Medulla oblongata (tissue), 1 donor: Measurements from ENCODE around the gene SYNDIG1L.

Source experiments
- DNase-seq: peaks from one replicate; pipeline ENCODE4 v3.0.0-alpha.2; 2015; ENCODE audit errors: extremely low spot score

The SYNDIG1L gene

DNA sequence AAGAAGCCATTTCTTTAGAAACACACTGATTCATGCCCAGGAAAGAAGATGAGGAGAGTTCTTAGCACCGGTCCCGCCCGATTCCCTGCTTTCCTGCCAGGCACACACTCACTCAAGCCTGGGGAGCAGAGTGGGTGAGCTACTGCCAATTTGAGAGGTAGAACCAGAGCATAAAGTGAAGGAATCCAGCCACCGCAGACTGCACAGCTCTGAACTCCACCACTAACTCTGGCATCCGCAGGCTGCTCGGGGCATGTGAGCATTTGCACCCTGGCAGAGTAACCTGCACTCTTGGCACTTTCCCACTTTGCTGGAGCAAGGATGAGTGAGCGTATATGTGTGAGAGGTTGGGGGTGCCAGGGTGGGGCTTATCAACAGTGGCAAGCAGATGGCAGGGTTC lies 4.0 kb upstream of the SYNDIG1L start:
- no peak for DNase-seq

DNA sequence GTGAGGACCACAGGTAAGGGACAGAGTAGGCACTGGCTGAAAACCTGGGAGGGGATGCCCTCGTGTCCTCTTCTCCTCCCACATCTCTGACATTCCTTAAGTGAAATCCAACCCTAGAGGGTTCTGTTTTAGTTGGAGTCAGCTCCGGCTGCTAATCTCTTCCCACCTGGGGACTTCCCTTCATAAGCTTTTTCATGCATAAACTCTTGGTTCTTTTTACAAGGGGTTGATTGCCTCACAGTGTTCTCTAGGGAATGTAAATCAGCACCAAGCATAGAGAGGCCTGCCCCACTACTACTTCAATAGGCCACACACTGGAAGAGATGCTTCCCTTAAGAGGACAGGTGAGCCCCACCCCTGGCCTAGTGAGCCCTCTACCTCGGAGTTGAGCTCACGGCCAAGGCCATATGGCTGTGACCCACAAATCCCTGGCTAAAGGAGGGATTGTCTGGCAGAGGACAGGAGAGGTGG lies 3.2 kb upstream of the SYNDIG1L start:
- no peak for DNase-seq

DNA sequence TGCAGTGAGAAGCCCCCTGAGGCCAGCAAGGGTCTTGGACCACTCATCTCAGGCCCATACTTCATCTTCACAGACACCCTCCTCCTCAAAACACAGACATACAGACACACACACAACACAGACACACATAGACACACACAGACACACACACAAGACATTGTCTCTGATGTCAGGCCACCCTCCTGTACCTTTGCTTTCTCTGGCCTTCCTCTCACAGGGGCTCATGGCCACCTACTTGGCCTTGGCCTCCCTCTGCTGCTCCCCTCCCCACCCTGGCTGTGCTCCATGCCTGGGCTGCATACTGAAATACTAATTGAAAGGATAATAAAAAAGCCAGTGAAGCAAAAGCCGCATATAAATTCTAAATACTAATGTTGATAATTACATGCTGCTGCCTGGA lies 1.6 kb upstream of the SYNDIG1L start:
- no peak for DNase-seq

- no peak for DNase-seq
Observed at GRCh38 chr14:74425525-74426201, 347 bp downstream of the SYNDIG1L start.

GRCh38 chr14:74424606-74425005 lies 1.4 kb downstream of the SYNDIG1L start:
- DNase-seq: no peak

- DNase-seq: no peak
Observed at GRCh38 chr14:74423246-74423645, 2.8 kb downstream of the SYNDIG1L start.

DNA sequence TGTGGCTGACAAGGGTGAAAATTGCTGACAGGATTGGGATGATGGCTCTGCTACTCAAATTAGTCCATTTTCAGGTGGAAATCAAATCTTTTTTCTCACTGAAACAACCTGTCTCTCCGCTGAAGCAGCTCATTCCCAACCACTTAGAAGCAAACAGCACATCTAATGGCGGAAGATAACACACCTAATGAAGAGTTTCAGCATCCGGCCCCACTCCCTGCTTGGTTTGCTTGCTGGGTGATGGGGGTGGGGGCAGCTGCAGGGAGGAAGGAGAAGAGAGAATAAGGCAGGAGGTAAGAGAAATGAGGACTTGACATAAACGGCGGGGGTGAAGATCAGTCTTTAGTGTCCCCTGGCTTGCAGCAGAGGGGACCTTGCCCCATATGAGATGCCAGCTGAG lies 4.0 kb downstream of the SYNDIG1L start:
- no peak for DNase-seq

- no peak for DNase-seq
Observed at GRCh38 chr14:74419086-74419485, 6.9 kb downstream of the SYNDIG1L start.

GRCh38 chr14:74418031-74418430 lies 8.0 kb downstream of the SYNDIG1L start:
- peak; percentile 21 for DNase-seq

- DNase-seq: no peak
Observed at GRCh38 chr14:74417611-74418010, 8.4 kb downstream of the SYNDIG1L start.

DNA sequence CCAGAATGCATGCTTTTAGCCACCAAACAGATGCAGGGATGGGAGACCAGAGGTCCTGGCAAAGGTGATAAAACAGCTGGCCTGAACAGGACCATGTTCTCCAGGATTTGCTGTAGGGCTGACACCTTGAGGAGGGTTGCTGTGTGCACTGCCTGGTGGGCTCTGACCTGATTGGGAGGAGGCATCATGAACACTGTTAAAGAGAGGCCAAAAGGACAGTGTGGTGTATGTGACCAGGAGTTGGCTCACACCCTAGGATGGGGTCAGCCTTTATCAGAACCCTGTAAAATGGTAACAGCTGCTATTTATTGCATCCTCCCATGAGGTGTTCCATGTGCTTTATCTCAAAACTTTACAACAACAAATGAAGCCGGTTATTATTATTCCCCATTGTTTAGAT lies 8.8 kb downstream of the SYNDIG1L start:
- DNase-seq: no peak

GRCh38 chr14:74415115-74415437 lies 10.9 kb downstream of the SYNDIG1L start:
- no peak for DNase-seq

- no peak for DNase-seq
Observed at GRCh38 chr14:74414403-74415114, 11.5 kb downstream of the SYNDIG1L start.

DNA sequence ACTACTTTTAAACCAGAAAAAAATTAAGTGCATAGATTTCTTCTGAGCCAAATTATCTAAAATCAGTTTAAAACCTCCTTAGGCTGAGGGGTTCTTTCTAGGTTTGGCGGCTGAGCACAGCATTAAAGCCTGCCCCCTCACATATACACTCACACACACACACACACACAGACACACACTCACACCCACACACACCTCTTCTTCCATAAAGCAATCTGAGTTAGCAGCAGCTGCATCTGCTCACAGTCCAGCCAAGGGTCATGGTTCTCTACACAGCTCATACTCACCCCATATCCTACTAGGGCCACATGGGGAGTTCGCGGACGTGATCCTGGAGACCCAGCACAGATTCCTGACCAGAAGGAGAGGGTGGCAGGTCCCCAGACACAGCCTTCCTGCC lies 12.4 kb downstream of the SYNDIG1L start:
- DNase-seq: no peak

- DNase-seq: no peak
Observed at GRCh38 chr14:74412753-74413152, 13.3 kb downstream of the SYNDIG1L start.

DNA sequence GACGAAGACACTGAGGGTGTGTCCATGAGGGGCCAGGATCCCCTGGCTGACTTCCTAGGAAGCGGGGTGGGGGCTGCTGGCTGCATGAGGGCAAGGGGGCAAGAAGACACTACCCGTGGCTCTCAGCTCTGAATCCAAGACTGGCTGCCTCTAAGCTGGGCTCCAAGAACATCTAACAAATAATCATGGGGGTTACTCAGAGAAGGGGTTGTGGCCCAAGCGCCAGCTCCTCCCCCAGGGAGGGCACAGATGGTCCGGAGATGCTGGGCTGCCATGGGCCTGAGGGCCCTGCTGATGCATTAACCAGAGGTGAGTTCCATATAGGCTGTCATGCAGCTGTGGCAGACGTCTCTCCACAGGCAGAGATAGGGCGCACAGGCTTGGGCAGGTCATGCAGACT lies 14.3 kb downstream of the SYNDIG1L start:
- no peak for DNase-seq

GRCh38 chr14:74409441-74409840 lies 16.6 kb downstream of the SYNDIG1L start:
- no peak for DNase-seq

DNA sequence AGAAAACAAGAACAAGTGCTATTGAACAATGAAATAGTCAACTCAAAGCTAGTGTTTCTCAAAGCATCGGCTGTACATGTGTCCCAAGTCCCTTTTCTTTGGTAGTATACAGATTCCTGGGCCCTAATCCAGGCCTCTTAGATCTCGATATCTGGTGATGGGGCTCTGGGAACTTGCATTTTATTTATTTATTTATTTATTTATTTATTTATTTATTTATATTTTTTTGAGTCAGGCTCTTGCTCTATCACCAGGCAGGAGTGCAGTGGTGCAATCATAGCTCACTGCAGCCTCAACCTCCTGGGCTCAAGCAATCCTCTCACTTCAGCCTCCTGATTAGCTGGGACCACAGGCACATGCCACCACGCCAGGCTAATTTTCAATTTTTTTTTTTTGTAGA lies 17.1 kb downstream of the SYNDIG1L start:
- no peak for DNase-seq

DNA sequence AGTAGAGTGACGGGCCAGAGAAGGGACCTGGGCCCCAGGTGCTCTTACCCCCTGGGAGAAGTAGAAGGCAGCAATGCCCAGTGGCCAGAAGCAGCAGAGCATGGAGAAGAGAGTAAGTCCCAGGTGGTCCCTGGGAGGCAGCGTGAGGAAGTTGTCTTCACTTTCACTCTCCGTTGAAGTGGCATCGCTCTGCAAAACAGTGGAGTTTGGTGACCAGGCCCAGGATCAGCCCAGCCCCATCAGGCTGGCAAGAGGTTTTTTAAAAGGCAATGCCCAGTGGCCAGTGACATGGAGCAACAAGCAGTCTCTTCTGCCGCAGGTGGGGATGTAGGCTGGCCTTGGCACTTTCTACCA lies 18.2 kb downstream of the SYNDIG1L start:
- DNase-seq: no peak

GRCh38 chr14:74407021-74407800 lies 18.8 kb downstream of the SYNDIG1L start:
- DNase-seq: no peak

- no peak for DNase-seq
Observed at GRCh38 chr14:74405663-74406062, 20.3 kb downstream of the SYNDIG1L start.

DNA sequence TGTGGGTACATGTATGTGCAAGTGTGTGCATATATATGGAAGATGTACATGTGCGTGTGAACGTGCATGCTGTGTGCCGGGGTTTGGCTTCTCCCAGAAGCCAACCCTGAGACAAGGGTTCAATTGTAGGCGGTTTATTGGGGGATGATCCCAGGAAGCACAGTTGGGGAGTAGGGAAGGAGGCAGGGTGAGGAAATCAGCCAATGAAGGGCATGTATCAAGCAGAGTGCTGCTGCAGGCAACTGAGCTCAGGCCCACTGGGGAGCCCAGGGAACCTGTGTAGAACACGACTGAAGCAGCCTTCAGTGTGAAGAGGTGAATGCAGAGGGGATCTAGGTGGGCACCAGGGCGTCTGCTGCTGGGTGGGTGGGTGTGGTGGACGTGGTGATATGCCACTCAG lies 21.6 kb downstream of the SYNDIG1L start:
- no peak for DNase-seq
